GM12878 (cell line): ENCODE data around the gene PLA2G15.

Source experiments
- ATF2 ChIP-seq: IDR thresholded peaks from 2 replicates; pipeline ENCODE4 v1.6.1; 2012; ENCODE audit warnings: low read length, inconsistent platforms
- CEBPB ChIP-seq, 2 experiments: fragments of 150-350 bp in 1 of 2; IDR thresholded peaks; 2 replicates each; pipeline ENCODE4 v1.6.1; 2012 to 2014; ENCODE audit warnings: low read depth in 2 of 2, low read length in 2 of 2, borderline replicate concordance in 1 of 2, inconsistent platforms in 1 of 2
- CTCF ChIP-seq, 3 experiments: IDR thresholded peaks in 2 of 3; conservative IDR thresholded peaks in 1 of 3; 2 replicates each; pipeline ENCODE4 v1.5.1; 2011; ENCODE audit warnings: low read depth in 3 of 3, low read length in 3 of 3, mild to moderate bottlenecking in 3 of 3, control low read depth in 2 of 3, moderate library complexity in 2 of 3, inconsistent platforms in 1 of 3, mixed read lengths in 1 of 3; ENCODE audit not compliant: control insufficient read depth in 2 of 3, insufficient read depth in 1 of 3; ENCODE audit errors: extremely low read depth in 1 of 3
- EP300 ChIP-seq, 2 experiments: fragments of 150-350 bp in 1 of 2; IDR thresholded peaks; 2 replicates each; pipeline ENCODE4 v1.6.1; 2011 to 2012; ENCODE audit warnings: low read depth in 2 of 2, low read length in 2 of 2, borderline replicate concordance in 1 of 2, improper control_type of control experiment in 1 of 2, inconsistent platforms in 1 of 2; ENCODE audit not compliant: control insufficient read depth in 1 of 2
- JUND ChIP-seq: IDR thresholded peaks from 2 replicates; pipeline ENCODE4 v1.6.1; 2012; ENCODE audit warnings: low read depth, mild to moderate bottlenecking, low read length, improper control_type of control experiment, moderate library complexity
- NR2C2 ChIP-seq: IDR thresholded peaks from 2 replicates; pipeline ENCODE4 v1.6.1; 2011; ENCODE audit warnings: borderline replicate concordance, low read depth; ENCODE audit not compliant: control insufficient read depth, insufficient read length
- POLR2A ChIP-seq: IDR thresholded peaks from 2 replicates; pipeline ENCODE4 v1.6.1; 2011; ENCODE audit warnings: low read depth, mild to moderate bottlenecking, low read length
- RCOR1 ChIP-seq: conservative IDR thresholded peaks from 2 replicates; pipeline ENCODE4 v1.6.1; 2012; ENCODE audit warnings: low read depth, low read length, improper control_type of control experiment
- SUPT20H ChIP-seq: IDR thresholded peaks from 2 replicates; pipeline ENCODE4 v1.6.1; 2011; ENCODE audit warnings: low read depth, mild to moderate bottlenecking, low read length, moderate library complexity, borderline replicate concordance; ENCODE audit not compliant: control insufficient read depth
- TAF1 ChIP-seq: IDR thresholded peaks from 2 replicates; pipeline ENCODE4 v1.6.1; 2011; ENCODE audit warnings: mild to moderate bottlenecking, low read depth, low read length, borderline replicate concordance
- ZBTB33 ChIP-seq: fragments of 450-650 bp; IDR thresholded peaks from 2 replicates; pipeline ENCODE4 v1.6.1; 2017; ENCODE audit warnings: mild to moderate bottlenecking
- ZNF274 ChIP-seq: IDR thresholded peaks from one replicate; pipeline ENCODE4 v1.8.0; 2011; ENCODE audit not compliant: insufficient read length, insufficient read depth
- ZSCAN29 ChIP-seq: fragments of 450-650 bp; IDR thresholded peaks from 2 replicates; pipeline ENCODE4 v1.6.1; 2017; ENCODE audit warnings: mild to moderate bottlenecking, moderate library complexity

- no peak for TF ChIP-seq CTCF (IDR thresholded peaks at IDR 0.05 in 2 of 3, conservative IDR thresholded peaks at IDR 0.05 in 1 of 3; ENCODE audit: control insufficient read depth in 2 of 3, extremely low read depth in 1 of 3, insufficient read depth in 1 of 3, low read depth in 3 of 3, low read length in 3 of 3)
- TF ChIP-seq RCOR1: no peak
- TF ChIP-seq POLR2A: no peak
- TF ChIP-seq EP300 (IDR thresholded peaks at IDR 0.05; ENCODE audit: borderline replicate concordance in 1 of 2, control insufficient read depth in 1 of 2, low read depth in 2 of 2, low read length in 2 of 2): no peak
- no peak for TF ChIP-seq ZBTB33
- TF ChIP-seq CEBPB (IDR thresholded peaks at IDR 0.05; ENCODE audit: borderline replicate concordance in 1 of 2, low read depth in 2 of 2, low read length in 2 of 2): no peak
- TF ChIP-seq JUND: no peak
- no peak for TF ChIP-seq TAF1
- no peak for TF ChIP-seq ATF2
- TF ChIP-seq NR2C2: no peak
- no peak for TF ChIP-seq ZSCAN29
- TF ChIP-seq SUPT20H: no peak
- no peak for TF ChIP-seq ZNF274
Observed at GRCh38 chr16:68309799-68310198, 64.6 kb downstream of the PLA2G15 start.
